SK-N-SH (cell line): ENCODE results near the gene MSRB1. TPM values are rescaled to one million over a fixed set of nuclear protein-coding genes. Genes with fewer than 3 reads are reported as not detected.

ENCODE experiments used
- CTCF ChIA-PET: fragments of 300-600, 350-600 bp; formaldehyde crosslinking; extraction: SDS; loops from one replicate; lab custom pipeline; 2021; lab: Yijun Ruan, JAX
- POLR2A ChIA-PET: fragments of 350-600 bp; sonication (Branson Sonifier 250); formaldehyde crosslinking; extraction: SDS; loops from one replicate; lab custom pipeline; 2020; ENCODE audit warnings: antibody characterized with exemption, inconsistent platforms; lab: Yijun Ruan, JAX
- DNase-seq: peaks from one replicate; pipeline ENCODE4 v3.0.0; 2012
- H2AFZ ChIP-seq: fragments of 200-600 bp; sonication (generic); 2 replicates; pipeline ENCODE4 v1.8.1; 2016; ENCODE audit warnings: antibody characterized with exemption, mild to moderate bottlenecking, low read depth
- H3F3A ChIP-seq: fragments of 200-600 bp; sonication (generic); replicated peaks from 2 replicates; pipeline ENCODE3; 2016; ENCODE audit warnings: antibody characterized with exemption, mild to moderate bottlenecking; ENCODE audit not compliant: insufficient read depth
- H3K27ac ChIP-seq, 2 experiments: fragments of 200-500 bp in 1 of 2; fragments of 200-600 bp in 1 of 2; sonication (Bioruptor generic) in 1 of 2; sonication (generic), shearing (Covaris generic) in 1 of 2; 2 replicates each; pipeline versions ENCODE4 v1.5.1 to v1.6.1; 2014 to 2016; ENCODE audit warnings: low read depth in 2 of 2, inconsistent platforms in 1 of 2, low read length in 1 of 2, mild to moderate bottlenecking in 1 of 2, mixed read lengths in 1 of 2
- H3K27me3 ChIP-seq: fragments of 200-600 bp; sonication (generic), shearing (Covaris generic); 2 replicates; pipeline ENCODE4 v1.6.1; 2016; ENCODE audit warnings: mixed run types; ENCODE audit not compliant: insufficient read depth
- H3K36me3 ChIP-seq, 2 experiments: fragments of 200-500 bp in 1 of 2; fragments of 200-600 bp in 1 of 2; sonication (Bioruptor generic) in 1 of 2; sonication (generic) in 1 of 2; replicated peaks in 1 of 2; 2 replicates each; pipeline versions ENCODE3 to v1.5.1; 2014 to 2016; ENCODE audit warnings: low read length in 1 of 2, mild to moderate bottlenecking in 1 of 2; ENCODE audit not compliant: insufficient read depth in 2 of 2, control insufficient read depth in 1 of 2
- H3K4me1 ChIP-seq, 2 experiments: fragments of 200-500 bp in 1 of 2; fragments of 200-600 bp in 1 of 2; sonication (Bioruptor generic) in 1 of 2; sonication (generic), shearing (Covaris generic) in 1 of 2; 2 replicates each; pipeline versions ENCODE4 v1.5.1 to v1.6.1; 2014 to 2016; ENCODE audit warnings: low read depth in 1 of 2, low read length in 1 of 2, mixed run types in 1 of 2; ENCODE audit not compliant: insufficient read depth in 2 of 2, control insufficient read depth in 1 of 2
- H3K4me2 ChIP-seq: fragments of 200-600 bp; sonication (generic), shearing (Covaris generic); 2 replicates; pipeline ENCODE4 v1.6.1; 2017; ENCODE audit warnings: mixed run types
- H3K4me3 ChIP-seq, 2 experiments: fragments of 200-500 bp in 1 of 2; fragments of 200-600 bp in 1 of 2; sonication (Bioruptor generic) in 1 of 2; sonication (generic), shearing (Covaris generic) in 1 of 2; 2 replicates each; pipeline versions ENCODE4 v1.5.1 to v1.8.1; 2014 to 2016; ENCODE audit warnings: low read depth in 2 of 2, inconsistent platforms in 1 of 2, low read length in 1 of 2, mild to moderate bottlenecking in 1 of 2, mixed read lengths in 1 of 2, moderate library complexity in 1 of 2
- H3K79me2 ChIP-seq: fragments of 200-600 bp; sonication (generic); 2 replicates; pipeline ENCODE4 v1.8.1; 2017; ENCODE audit warnings: mild to moderate bottlenecking; ENCODE audit not compliant: insufficient read depth
- H3K9ac ChIP-seq: fragments of 200-600 bp; sonication (generic); 2 replicates; pipeline ENCODE4 v1.6.1; 2017; ENCODE audit warnings: mixed run types
- H3K9me2 ChIP-seq: fragments of 200-600 bp; sonication (generic); 2 replicates; pipeline ENCODE4 v1.6.1; 2017; ENCODE audit warnings: mixed run types
- H3K9me3 ChIP-seq: fragments of 200-600 bp; sonication (generic); 2 replicates; pipeline ENCODE4 v1.6.1; 2017; ENCODE audit warnings: mixed run types, mild to moderate bottlenecking, moderate library complexity
- H4K20me1 ChIP-seq: fragments of 200-600 bp; sonication (generic); 2 replicates; pipeline ENCODE4 v1.6.1; 2017; ENCODE audit warnings: mild to moderate bottlenecking, mixed run types; ENCODE audit not compliant: insufficient read depth
- CHD2 ChIP-seq: fragments of 150-350 bp; IDR thresholded peaks from 2 replicates; pipeline ENCODE4 v1.6.1; 2018; ENCODE audit warnings: low read length; ENCODE audit not compliant: partially characterized antibody
- EZH2phosphoT487 ChIP-seq: fragments of 200-600 bp; sonication (generic); IDR thresholded peaks from 2 replicates; pipeline ENCODE4 v1.6.1; 2017; ENCODE audit warnings: low read depth, mixed run types, mild to moderate bottlenecking, antibody characterized with exemption, moderate library complexity, borderline replicate concordance
- FOXM1 ChIP-seq: IDR thresholded peaks from 2 replicates; pipeline ENCODE4 v1.4.0; 2012; ENCODE audit warnings: low read depth, mild to moderate bottlenecking
- GABPA ChIP-seq: IDR thresholded peaks from 2 replicates; pipeline ENCODE4 v1.4.0; 2012; ENCODE audit warnings: low read depth, mild to moderate bottlenecking
- JUND ChIP-seq: IDR thresholded peaks from 2 replicates; pipeline ENCODE4 v1.4.0; 2012
- NFIC ChIP-seq: IDR thresholded peaks from 2 replicates; pipeline ENCODE4 v1.4.0; 2012; ENCODE audit warnings: borderline replicate concordance
- NRF1 ChIP-seq: IDR thresholded peaks from 2 replicates; pipeline ENCODE4 v1.6.1; 2012; ENCODE audit warnings: low read depth, mild to moderate bottlenecking, low read length
- RAD21 ChIP-seq: IDR thresholded peaks from 2 replicates; pipeline ENCODE4 v1.6.1; 2012; ENCODE audit warnings: mild to moderate bottlenecking, low read length
- RCOR1 ChIP-seq: fragments of 150-350 bp; IDR thresholded peaks from 2 replicates; pipeline ENCODE4 v1.6.1; 2017; ENCODE audit warnings: antibody characterized with exemption, low read length
- RFX5 ChIP-seq: IDR thresholded peaks from 2 replicates; pipeline ENCODE4 v1.6.1; 2012; ENCODE audit warnings: mild to moderate bottlenecking, improper control_type of control experiment, low read length
- TEAD4 ChIP-seq: IDR thresholded peaks from 2 replicates; pipeline ENCODE4 v1.4.0; 2012; ENCODE audit warnings: mild to moderate bottlenecking, borderline replicate concordance; ENCODE audit not compliant: insufficient read depth
- YY1 ChIP-seq: IDR thresholded peaks from 2 replicates; pipeline ENCODE4 v1.4.0; 2012; ENCODE audit warnings: low read depth, mild to moderate bottlenecking
- WGBS: methylation state at CpG from one replicate; pipeline ENCODE4 v1.1.6; 2017; ENCODE audit warnings: low lambda C conversion rate; 5-methylcytosine and 5-hydroxymethylcytosine counted together
- polyA plus RNA-seq, 3 experiments: library from polyadenylated mRNA; depleted of rRNA; stranded (reverse); fragments of >200 nt; gene quantifications; 2 replicates each; pipeline ENCODE4 v1.2.3, GENCODE V29; 2012
- TF ChIP-seq, protein P1 (sequence below): IDR thresholded peaks from 2 replicates; pipeline ENCODE4 v1.4.0; 2012; ENCODE audit warnings: low read depth, borderline replicate concordance
- TF ChIP-seq, protein P2 (sequence below): fragments of 200-600 bp; sonication (generic); IDR thresholded peaks from 2 replicates; pipeline ENCODE4 v1.6.1; 2017; ENCODE audit warnings: antibody characterized with exemption, mild to moderate bottlenecking, moderate library complexity
- TF ChIP-seq, protein P3 (sequence below): fragments of 150-350 bp; IDR thresholded peaks from 2 replicates; pipeline ENCODE4 v1.6.1; 2016; ENCODE audit warnings: mild to moderate bottlenecking, low read depth, low read length

The MSRB1 gene
- polyA plus RNA-seq, 1 of the 3 experiments (the other 2 are of a cell fraction): 31.4 TPM

DNA sequence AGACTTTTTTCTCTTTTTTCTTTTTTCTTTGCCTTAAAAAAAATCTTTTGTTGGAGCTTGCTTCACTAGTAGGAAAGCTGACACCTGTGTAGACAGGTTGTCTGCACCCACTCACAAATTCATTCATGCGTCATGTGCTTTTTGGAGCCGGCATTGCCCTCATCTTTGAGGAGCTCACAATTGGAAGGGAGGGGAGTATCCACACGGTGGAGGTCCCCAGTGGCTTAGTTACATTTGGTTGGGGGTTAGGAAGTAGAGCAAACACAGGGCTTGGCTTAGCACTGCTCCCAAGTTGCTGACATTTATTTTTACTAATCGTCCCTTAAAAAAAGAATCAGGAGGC, 52.3 kb downstream of the MSRB1 start:
- H3K79me2 ChIP-seq: no peaks in the 10 kb centered on the region
- CTCF ChIA-PET: interaction anchor here (1.0 to 6.0 kb wide), 3 partner anchors 18 to 38 kb away, joined by 3 to 31 read pairs (median 3); no protein-coding TSS in a partner anchor
- TF ChIP-seq RAD21 (no peak), NRF1 (no peak), GABPA (no peak), EZH2phosphoT487 (no peak), CHD2 (no peak), RCOR1 (no peak), JUND (no peak), TEAD4 (no peak), NFIC (no peak), FOXM1 (no peak), YY1 (no peak), RFX5 (no peak)
- TF ChIP-seq, protein P1, sequence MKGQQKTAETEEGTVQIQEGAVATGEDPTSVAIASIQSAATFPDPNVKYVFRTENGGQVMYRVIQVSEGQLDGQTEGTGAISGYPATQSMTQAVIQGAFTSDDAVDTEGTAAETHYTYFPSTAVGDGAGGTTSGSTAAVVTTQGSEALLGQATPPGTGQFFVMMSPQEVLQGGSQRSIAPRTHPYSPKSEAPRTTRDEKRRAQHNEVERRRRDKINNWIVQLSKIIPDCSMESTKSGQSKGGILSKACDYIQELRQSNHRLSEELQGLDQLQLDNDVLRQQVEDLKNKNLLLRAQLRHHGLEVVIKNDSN: no peak
- TF ChIP-seq, protein P2, sequence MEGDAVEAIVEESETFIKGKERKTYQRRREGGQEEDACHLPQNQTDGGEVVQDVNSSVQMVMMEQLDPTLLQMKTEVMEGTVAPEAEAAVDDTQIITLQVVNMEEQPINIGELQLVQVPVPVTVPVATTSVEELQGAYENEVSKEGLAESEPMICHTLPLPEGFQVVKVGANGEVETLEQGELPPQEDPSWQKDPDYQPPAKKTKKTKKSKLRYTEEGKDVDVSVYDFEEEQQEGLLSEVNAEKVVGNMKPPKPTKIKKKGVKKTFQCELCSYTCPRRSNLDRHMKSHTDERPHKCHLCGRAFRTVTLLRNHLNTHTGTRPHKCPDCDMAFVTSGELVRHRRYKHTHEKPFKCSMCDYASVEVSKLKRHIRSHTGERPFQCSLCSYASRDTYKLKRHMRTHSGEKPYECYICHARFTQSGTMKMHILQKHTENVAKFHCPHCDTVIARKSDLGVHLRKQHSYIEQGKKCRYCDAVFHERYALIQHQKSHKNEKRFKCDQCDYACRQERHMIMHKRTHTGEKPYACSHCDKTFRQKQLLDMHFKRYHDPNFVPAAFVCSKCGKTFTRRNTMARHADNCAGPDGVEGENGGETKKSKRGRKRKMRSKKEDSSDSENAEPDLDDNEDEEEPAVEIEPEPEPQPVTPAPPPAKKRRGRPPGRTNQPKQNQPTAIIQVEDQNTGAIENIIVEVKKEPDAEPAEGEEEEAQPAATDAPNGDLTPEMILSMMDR: no peak
- TF ChIP-seq, protein P3, sequence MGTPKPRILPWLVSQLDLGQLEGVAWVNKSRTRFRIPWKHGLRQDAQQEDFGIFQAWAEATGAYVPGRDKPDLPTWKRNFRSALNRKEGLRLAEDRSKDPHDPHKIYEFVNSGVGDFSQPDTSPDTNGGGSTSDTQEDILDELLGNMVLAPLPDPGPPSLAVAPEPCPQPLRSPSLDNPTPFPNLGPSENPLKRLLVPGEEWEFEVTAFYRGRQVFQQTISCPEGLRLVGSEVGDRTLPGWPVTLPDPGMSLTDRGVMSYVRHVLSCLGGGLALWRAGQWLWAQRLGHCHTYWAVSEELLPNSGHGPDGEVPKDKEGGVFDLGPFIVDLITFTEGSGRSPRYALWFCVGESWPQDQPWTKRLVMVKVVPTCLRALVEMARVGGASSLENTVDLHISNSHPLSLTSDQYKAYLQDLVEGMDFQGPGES: no peak
- peak; percentile 30 for DNase-seq
- POLR2A ChIA-PET: no interaction called here
- H3F3A ChIP-seq: peaks cover 3% of the 10 kb centered on the region
- H3K27me3 ChIP-seq: peaks cover 36% of the 10 kb centered on the region
- H3K9ac ChIP-seq: no peak overlapping the region
- H3K4me2 ChIP-seq: no peak overlapping the region
- H3K9me3 ChIP-seq: no peaks in the 10 kb centered on the region
- peaks cover 0 to 4% of the 10 kb centered on the region in 2 experiments; a peak in 1 of 4 replicates for H3K4me1 ChIP-seq
- H3K36me3 ChIP-seq: no peaks in the 10 kb centered on the region
- H2AFZ ChIP-seq: no peak overlapping the region
- H3K27ac ChIP-seq: peak overlapping the region in 1 of 2 experiments; percentile 48; a peak in 2 of 4 replicates
- no peak overlapping the region for H3K4me3 ChIP-seq
- H3K9me2 ChIP-seq: no peaks in the 10 kb centered on the region
- no peaks in the 10 kb centered on the region for H4K20me1 ChIP-seq
- WGBS: 13% methylated on average over 4 of the region's 4 CpGs
